HepG2 (cell line): ENCODE measurements around the gene PAQR3. TPM values are rescaled to one million over a fixed set of nuclear protein-coding genes. Genes with fewer than 3 reads are reported as not detected.

Source experiments
- HOMEZ ChIP-seq: IDR thresholded peaks from 2 replicates; pipeline ENCODE4 v1.6.1; 2016; ENCODE audit warnings: low read depth
- IKZF1 ChIP-seq: fragments of 450-650 bp; IDR thresholded peaks from 2 replicates; pipeline ENCODE4 v1.7.1; 2016
- NR2C2 ChIP-seq: sonication (generic); formaldehyde crosslinking; IDR thresholded peaks from 2 replicates; pipeline ENCODE4 v1.4.0; 2020; ENCODE audit warnings: missing genetic modification reagents, mild to moderate bottlenecking, moderate library complexity, borderline replicate concordance
- ONECUT2 ChIP-seq: sonication (generic); formaldehyde crosslinking; IDR thresholded peaks from 2 replicates; pipeline ENCODE4 v1.4.0; 2020; ENCODE audit warnings: missing genetic modification reagents
- TBX2 ChIP-seq: sonication (generic); formaldehyde crosslinking; IDR thresholded peaks from 2 replicates; pipeline ENCODE4 v1.5.0; 2020; ENCODE audit warnings: missing genetic modification reagents, mild to moderate bottlenecking, borderline replicate concordance
- ZFY ChIP-seq: sonication (generic); formaldehyde crosslinking; IDR thresholded peaks from 2 replicates; pipeline ENCODE4 v1.4.0; 2020; ENCODE audit warnings: missing genetic modification reagents
- ZNF20 ChIP-seq: sonication (generic); formaldehyde crosslinking; IDR thresholded peaks from 2 replicates; pipeline ENCODE4 v1.4.0; 2020; ENCODE audit warnings: mild to moderate bottlenecking, moderate library complexity, missing genetic modification reagents
- ZNF251 ChIP-seq: sonication (generic); formaldehyde crosslinking; IDR thresholded peaks from 2 replicates; pipeline ENCODE4 v1.9.0; 2021; ENCODE audit warnings: mild to moderate bottlenecking, missing genetic modification reagents
- ZNF263 ChIP-seq: sonication (generic); formaldehyde crosslinking; IDR thresholded peaks from 2 replicates; pipeline ENCODE4 v1.4.0; 2020; ENCODE audit warnings: missing genetic modification reagents
- ZNF296 ChIP-seq: sonication (generic); formaldehyde crosslinking; conservative IDR thresholded peaks from 2 replicates; pipeline ENCODE4 v1.5.0; 2020; ENCODE audit warnings: mild to moderate bottlenecking, missing genetic modification reagents
- ZNF317 ChIP-seq: sonication (generic); formaldehyde crosslinking; IDR thresholded peaks from 2 replicates; pipeline ENCODE4 v1.5.0; 2020; ENCODE audit warnings: mild to moderate bottlenecking, missing genetic modification reagents
- ZNF672 ChIP-seq: sonication (generic); formaldehyde crosslinking; IDR thresholded peaks from 2 replicates; pipeline ENCODE4 v1.8.1; 2022; ENCODE audit warnings: missing genetic modification reagents
- ZSCAN25 ChIP-seq: sonication (generic); formaldehyde crosslinking; IDR thresholded peaks from 2 replicates; pipeline ENCODE4 v1.8.0; 2022; ENCODE audit warnings: mild to moderate bottlenecking, missing genetic modification reagents
- ZSCAN5A ChIP-seq: sonication (generic); formaldehyde crosslinking; IDR thresholded peaks from 2 replicates; pipeline ENCODE4 v1.8.0; 2022; ENCODE audit warnings: mild to moderate bottlenecking, missing genetic modification reagents, borderline replicate concordance
- polyA plus RNA-seq, 8 experiments: library from polyadenylated mRNA; depleted of rRNA in 3 of 8; stranded (reverse) in 7 of 8; unstranded in 1 of 8; fragments of >200 nt; fragmentation: Illumina TruSeq in 4 of 8; extraction: Trizol in 4 of 8; gene quantifications; 2 replicates each; pipeline versions ENCODE4 v1.2.1 to v1.2.3, GENCODE V29; 2011 to 2016; ENCODE audit warnings: low read depth in 4 of 8, missing spikeins in 1 of 8, mixed read lengths in 1 of 8; ENCODE audit not compliant: insufficient read depth in 1 of 8
- total RNA-seq, 5 experiments: library from RNA; depleted of rRNA; stranded (reverse); fragments of >200 nt; fragmentation: Illumina TruSeq; extraction: Trizol; gene quantifications; 2 replicates each; pipeline ENCODE4 v1.2.3, GENCODE V29; 2016; ENCODE audit warnings: low read depth in 1 of 5
- TF ChIP-seq, protein P1 (sequence below): sonication (generic); formaldehyde crosslinking; conservative IDR thresholded peaks from 2 replicates; pipeline ENCODE4 v1.4.0; 2020; ENCODE audit warnings: missing genetic modification reagents
- TF ChIP-seq, protein P2 (sequence below): sonication (generic); formaldehyde crosslinking; IDR thresholded peaks from 2 replicates; pipeline ENCODE4 v1.8.1; 2022; ENCODE audit warnings: low read depth, mild to moderate bottlenecking, missing genetic modification reagents
- TF ChIP-seq, protein P3 (sequence below): sonication (generic); formaldehyde crosslinking; IDR thresholded peaks from 2 replicates; pipeline ENCODE4 v1.5.0; 2020; ENCODE audit warnings: mild to moderate bottlenecking, missing genetic modification reagents, borderline replicate concordance
- TF ChIP-seq, protein P4 (sequence below): sonication (generic); formaldehyde crosslinking; conservative IDR thresholded peaks from 2 replicates; pipeline ENCODE4 v1.8.1; 2023; ENCODE audit warnings: missing genetic modification reagents

The PAQR3 gene
- total and polyA plus RNA-seq, 2 of the 13 experiments (the other 11 are each of a cell fraction or from before 2014, with no cell fraction given), result 9.9 to 13.6 TPM

DNA sequence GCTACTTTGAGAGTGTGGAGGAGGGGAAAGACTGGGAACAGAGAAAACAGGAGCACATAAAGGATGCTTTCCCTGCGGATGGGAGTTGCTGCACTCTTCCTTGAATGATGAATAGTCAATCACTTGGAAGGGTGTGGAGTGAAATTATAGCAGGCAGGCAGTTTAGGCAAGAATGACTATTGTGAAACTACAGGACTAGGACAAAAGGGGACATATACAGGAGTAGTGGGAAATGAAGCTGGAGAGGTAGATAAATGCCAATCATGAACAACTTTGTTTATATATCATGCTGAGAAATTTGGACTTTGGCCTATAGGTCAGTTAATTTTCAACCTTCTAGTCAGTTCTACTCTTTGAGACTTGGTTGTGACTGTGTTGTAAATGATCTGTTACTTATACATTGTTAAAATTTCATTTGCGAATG lies 76.9 kb downstream of the PAQR3 start (continued):
- TF ChIP-seq, protein P1, sequence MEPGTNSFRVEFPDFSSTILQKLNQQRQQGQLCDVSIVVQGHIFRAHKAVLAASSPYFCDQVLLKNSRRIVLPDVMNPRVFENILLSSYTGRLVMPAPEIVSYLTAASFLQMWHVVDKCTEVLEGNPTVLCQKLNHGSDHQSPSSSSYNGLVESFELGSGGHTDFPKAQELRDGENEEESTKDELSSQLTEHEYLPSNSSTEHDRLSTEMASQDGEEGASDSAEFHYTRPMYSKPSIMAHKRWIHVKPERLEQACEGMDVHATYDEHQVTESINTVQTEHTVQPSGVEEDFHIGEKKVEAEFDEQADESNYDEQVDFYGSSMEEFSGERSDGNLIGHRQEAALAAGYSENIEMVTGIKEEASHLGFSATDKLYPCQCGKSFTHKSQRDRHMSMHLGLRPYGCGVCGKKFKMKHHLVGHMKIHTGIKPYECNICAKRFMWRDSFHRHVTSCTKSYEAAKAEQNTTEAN (CRISPR knock-in tag), result 0 out of 2 replicates have a peak, but pooled peaks have one; percentile 41
- no peak for TF ChIP-seq ZFY (CRISPR knock-in tag)
- no peak for TF ChIP-seq ZNF20 (CRISPR knock-in tag)
- TF ChIP-seq ZNF296, result no peak
- no peak; the same call in 1 of the 2 replicates for TF ChIP-seq ZSCAN5A (CRISPR knock-in tag)
- TF ChIP-seq TBX2 (CRISPR knock-in tag), result no peak
- no peak for TF ChIP-seq ZNF317
- TF ChIP-seq HOMEZ, result peak; percentile 96
- TF ChIP-seq ZNF263 (CRISPR knock-in tag), result no peak
- TF ChIP-seq ONECUT2 (CRISPR knock-in tag), result no peak
- no peak for TF ChIP-seq IKZF1
- no peak for TF ChIP-seq ZNF672 (CRISPR knock-in tag)
- TF ChIP-seq ZSCAN25 (CRISPR knock-in tag), result no peak
- TF ChIP-seq ZNF251 (CRISPR knock-in tag), result no peak
- TF ChIP-seq, protein P2, sequence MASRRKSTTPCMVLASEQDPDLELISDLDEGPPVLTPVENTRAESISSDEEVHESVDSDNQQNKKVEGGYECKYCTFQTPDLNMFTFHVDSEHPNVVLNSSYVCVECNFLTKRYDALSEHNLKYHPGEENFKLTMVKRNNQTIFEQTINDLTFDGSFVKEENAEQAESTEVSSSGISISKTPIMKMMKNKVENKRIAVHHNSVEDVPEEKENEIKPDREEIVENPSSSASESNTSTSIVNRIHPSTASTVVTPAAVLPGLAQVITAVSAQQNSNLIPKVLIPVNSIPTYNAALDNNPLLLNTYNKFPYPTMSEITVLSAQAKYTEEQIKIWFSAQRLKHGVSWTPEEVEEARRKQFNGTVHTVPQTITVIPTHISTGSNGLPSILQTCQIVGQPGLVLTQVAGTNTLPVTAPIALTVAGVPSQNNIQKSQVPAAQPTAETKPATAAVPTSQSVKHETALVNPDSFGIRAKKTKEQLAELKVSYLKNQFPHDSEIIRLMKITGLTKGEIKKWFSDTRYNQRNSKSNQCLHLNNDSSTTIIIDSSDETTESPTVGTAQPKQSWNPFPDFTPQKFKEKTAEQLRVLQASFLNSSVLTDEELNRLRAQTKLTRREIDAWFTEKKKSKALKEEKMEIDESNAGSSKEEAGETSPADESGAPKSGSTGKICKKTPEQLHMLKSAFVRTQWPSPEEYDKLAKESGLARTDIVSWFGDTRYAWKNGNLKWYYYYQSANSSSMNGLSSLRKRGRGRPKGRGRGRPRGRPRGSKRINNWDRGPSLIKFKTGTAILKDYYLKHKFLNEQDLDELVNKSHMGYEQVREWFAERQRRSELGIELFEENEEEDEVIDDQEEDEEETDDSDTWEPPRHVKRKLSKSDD (CRISPR knock-in tag), result no peak
- TF ChIP-seq, protein P3, sequence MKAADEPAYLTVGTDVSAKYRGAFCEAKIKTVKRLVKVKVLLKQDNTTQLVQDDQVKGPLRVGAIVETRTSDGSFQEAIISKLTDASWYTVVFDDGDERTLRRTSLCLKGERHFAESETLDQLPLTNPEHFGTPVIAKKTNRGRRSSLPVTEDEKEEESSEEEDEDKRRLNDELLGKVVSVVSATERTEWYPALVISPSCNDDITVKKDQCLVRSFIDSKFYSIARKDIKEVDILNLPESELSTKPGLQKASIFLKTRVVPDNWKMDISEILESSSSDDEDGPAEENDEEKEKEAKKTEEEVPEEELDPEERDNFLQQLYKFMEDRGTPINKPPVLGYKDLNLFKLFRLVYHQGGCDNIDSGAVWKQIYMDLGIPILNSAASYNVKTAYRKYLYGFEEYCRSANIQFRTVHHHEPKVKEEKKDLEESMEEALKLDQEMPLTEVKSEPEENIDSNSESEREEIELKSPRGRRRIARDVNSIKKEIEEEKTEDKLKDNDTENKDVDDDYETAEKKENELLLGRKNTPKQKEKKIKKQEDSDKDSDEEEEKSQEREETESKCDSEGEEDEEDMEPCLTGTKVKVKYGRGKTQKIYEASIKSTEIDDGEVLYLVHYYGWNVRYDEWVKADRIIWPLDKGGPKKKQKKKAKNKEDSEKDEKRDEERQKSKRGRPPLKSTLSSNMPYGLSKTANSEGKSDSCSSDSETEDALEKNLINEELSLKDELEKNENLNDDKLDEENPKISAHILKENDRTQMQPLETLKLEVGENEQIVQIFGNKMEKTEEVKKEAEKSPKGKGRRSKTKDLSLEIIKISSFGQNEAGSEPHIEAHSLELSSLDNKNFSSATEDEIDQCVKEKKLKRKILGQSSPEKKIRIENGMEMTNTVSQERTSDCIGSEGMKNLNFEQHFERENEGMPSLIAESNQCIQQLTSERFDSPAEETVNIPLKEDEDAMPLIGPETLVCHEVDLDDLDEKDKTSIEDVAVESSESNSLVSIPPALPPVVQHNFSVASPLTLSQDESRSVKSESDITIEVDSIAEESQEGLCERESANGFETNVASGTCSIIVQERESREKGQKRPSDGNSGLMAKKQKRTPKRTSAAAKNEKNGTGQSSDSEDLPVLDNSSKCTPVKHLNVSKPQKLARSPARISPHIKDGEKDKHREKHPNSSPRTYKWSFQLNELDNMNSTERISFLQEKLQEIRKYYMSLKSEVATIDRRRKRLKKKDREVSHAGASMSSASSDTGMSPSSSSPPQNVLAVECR (CRISPR knock-in tag), result no peak; the same call in 1 of the 2 replicates
- no peak for TF ChIP-seq NR2C2 (CRISPR knock-in tag)
- TF ChIP-seq, protein P4, sequence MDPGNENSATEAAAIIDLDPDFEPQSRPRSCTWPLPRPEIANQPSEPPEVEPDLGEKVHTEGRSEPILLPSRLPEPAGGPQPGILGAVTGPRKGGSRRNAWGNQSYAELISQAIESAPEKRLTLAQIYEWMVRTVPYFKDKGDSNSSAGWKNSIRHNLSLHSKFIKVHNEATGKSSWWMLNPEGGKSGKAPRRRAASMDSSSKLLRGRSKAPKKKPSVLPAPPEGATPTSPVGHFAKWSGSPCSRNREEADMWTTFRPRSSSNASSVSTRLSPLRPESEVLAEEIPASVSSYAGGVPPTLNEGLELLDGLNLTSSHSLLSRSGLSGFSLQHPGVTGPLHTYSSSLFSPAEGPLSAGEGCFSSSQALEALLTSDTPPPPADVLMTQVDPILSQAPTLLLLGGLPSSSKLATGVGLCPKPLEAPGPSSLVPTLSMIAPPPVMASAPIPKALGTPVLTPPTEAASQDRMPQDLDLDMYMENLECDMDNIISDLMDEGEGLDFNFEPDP (CRISPR knock-in tag), result no peak
